Measurements from ENCODE around the gene CSF1R.

GRCh38 chr5:150092159-150092787, 5.9 kb upstream of the CSF1R start:
- TF ChIP-seq, protein P1, sequence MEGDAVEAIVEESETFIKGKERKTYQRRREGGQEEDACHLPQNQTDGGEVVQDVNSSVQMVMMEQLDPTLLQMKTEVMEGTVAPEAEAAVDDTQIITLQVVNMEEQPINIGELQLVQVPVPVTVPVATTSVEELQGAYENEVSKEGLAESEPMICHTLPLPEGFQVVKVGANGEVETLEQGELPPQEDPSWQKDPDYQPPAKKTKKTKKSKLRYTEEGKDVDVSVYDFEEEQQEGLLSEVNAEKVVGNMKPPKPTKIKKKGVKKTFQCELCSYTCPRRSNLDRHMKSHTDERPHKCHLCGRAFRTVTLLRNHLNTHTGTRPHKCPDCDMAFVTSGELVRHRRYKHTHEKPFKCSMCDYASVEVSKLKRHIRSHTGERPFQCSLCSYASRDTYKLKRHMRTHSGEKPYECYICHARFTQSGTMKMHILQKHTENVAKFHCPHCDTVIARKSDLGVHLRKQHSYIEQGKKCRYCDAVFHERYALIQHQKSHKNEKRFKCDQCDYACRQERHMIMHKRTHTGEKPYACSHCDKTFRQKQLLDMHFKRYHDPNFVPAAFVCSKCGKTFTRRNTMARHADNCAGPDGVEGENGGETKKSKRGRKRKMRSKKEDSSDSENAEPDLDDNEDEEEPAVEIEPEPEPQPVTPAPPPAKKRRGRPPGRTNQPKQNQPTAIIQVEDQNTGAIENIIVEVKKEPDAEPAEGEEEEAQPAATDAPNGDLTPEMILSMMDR (IDR thresholded peaks at IDR 0.05): no peak
- no peak for TF ChIP-seq POLR2A (IDR thresholded peaks at IDR 0.05; ENCODE audit: low read depth)

All from esophagus muscularis mucosa (tissue), 3 donors.